ENCODE measurements around the gene SUSD6.
A peak's percentile ranks its signal among the peaks of the same experiment; 100 is the strongest.

The SUSD6 gene

DNA sequence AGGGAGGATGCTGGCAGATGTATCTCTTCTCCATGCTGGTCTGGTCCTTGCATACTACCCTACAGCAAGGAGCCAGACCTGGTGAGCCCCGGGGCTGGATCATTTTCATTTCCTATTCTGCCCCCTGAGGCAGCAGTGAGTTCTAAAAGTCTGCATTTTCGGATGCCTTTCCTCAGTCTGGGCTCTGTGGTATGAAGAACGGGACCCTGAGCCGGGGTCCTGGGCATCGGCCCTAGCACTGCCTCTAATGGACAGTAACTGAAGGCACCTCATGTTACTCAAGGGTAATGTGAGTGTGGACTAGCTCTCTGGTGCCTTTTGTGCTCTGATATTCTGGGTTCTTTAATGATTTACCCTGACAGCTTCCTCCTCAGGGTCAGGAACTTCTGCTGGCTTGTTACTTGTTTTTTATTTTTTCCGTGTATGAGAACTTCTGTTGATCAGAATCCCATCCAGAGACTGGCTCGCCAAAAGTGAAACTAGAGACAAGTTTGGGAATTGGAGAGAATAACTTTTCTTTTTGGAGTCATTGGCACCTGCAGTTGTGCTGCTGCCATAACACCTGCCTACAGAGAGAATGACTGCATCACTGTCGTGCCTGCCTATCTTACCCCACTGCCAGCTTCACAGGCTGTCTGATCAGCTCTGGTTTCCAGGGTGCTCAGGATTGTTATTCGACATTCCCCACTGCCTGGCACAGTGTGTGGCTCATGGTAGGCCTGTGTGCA, 62.3 kb downstream of the SUSD6 start:
- no peak for DNase-seq

GRCh38 chr14:69674546-69675244, 63.3 kb downstream of the SUSD6 start:
- no peak for DNase-seq

DNA sequence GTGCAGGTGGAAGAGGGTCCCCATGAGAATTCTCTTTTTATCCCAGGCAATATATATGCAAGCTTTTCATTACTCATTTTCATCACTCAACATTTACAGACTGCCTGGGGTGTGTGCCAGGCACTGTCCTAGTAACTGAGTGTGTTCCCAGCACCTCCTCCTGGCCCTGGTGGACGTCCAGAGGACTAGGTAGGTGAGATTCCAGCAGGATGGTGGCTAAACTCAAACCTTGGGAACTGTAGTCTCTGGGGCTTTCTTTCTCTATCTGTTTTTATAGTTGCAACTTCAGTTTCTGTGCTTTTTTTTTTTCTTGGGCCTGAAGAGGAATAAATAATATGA, 63.8 kb downstream of the SUSD6 start:
- no peak for DNase-seq

GRCh38 chr14:69675877-69676416, 64.6 kb downstream of the SUSD6 start:
- DNase-seq, result peak in 1 of 5 experiments; percentile 91

DNA sequence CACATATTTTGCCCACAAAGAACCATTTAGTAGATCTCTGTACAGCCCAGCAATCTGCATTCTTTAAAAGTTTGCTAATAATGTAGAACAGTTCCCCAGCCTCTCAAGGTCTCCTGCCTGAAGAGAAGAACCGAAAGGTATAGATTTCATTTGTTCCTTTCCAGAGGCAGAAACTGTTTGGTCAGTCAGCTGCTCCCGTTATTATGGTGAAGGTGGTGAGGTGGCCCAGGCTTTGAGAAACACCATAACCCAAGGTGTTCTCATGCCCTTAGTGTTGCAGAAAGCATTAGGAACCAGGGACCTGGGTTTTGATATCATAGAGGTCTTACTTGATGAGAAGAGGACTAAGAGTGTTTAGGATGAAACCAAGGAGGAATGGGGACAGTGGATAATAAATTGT, 65.3 kb downstream of the SUSD6 start:
- no peak for DNase-seq

GRCh38 chr14:69680297-69680696, 68.9 kb downstream of the SUSD6 start:
- no peak for DNase-seq

GRCh38 chr14:69682136-69682535, 70.7 kb downstream of the SUSD6 start:
- no peak for DNase-seq

GRCh38 chr14:69682621-69683263, 71.3 kb downstream of the SUSD6 start:
- peak in 1 of 5 experiments; percentile 84 for DNase-seq

GRCh38 chr14:69683971-69684370, 72.6 kb downstream of the SUSD6 start:
- peak in 1 of 5 experiments; percentile 66 for DNase-seq

DNA sequence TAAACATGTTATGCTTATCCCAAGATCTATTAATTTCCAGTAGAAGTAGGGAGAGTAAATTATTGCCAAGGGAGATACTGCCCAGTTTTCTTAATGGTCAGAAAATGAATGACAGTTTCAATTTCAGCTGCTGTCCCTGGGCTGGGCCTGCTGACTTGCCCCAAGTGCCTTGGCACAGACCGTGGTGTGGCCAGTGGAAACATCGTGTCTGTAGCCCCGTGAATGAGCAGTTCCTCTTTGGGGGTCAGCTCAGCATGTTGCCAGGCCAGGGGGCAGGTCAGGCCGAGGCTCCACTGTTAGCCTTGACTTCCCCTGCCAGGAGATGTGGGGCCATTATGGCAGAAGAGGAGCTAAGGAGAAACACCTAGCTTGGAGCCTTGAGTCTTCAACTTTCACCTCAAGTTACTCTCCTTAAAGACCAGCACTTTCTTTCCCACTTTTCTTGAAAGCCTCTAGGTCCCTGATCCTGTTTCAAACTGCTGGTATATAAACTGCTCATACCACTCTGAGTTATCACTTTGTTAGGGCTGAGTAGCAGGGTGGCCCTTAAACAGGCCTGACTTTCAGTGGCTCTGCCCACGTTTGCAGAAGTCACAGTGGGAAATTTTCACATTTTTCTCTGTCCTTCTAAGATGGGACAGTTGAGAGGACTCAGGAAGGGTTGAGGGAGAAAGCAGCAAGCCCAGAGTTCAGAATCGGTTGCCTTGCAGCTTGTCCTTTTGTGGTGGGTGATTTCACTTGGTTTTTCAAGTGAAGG, 73.2 kb downstream of the SUSD6 start:
- DNase-seq, result no peak

- peak in 2 of 5 experiments; percentile 46 to 78 for DNase-seq
Observed at GRCh38 chr14:69685218-69685616, 73.8 kb downstream of the SUSD6 start.

- DNase-seq, result peak in 2 of 5 experiments; percentile 18 to 82
Observed at GRCh38 chr14:69685716-69686115, 74.3 kb downstream of the SUSD6 start.

- DNase-seq, result peak in 1 of 5 experiments; percentile 48
Observed at GRCh38 chr14:69687606-69688298, 76.4 kb downstream of the SUSD6 start.

GRCh38 chr14:69688299-69688649, 76.9 kb downstream of the SUSD6 start:
- DNase-seq, result no peak

DNA sequence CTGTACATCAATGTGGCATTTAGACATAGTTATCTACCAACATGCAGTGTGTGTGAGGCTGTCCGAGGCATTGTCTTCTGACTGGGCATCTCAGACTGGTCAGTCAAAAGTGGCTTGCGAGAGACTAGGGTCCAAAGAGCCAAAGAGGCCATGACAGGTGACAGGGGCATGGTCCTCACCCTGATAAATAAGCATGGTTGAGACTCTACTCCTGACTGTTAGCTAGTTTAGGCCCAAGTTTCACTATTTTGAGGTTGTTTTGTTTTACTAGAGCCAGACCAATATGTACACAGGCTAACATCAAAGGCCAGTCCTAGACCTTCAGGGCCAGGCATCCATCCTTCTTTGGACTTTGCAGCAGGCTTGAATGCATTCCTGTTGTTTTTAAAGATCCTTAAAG, 78.6 kb downstream of the SUSD6 start:
- no peak for DNase-seq

DNA sequence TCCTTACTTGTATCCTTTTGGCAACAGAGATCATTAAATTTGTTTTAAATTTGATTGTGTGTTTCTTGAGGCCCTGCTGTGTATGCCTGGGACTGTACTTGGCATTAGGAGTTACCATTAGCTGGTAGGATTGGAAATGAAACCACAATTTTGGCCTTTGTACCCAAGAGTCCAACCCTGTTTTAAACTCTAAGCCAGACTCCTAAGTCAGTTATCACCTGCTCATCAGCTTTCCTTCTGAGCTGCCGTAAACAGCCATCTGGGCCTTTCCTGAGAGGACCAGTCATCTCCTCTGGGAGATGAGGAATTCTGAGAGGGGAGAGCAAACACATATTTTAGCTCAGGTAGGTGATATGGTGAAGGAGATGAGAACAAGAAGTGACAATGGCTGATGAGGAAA, 81.2 kb downstream of the SUSD6 start:
- DNase-seq, result no peak

GRCh38 chr14:69693145-69693544, 81.7 kb downstream of the SUSD6 start:
- no peak for DNase-seq

DNA sequence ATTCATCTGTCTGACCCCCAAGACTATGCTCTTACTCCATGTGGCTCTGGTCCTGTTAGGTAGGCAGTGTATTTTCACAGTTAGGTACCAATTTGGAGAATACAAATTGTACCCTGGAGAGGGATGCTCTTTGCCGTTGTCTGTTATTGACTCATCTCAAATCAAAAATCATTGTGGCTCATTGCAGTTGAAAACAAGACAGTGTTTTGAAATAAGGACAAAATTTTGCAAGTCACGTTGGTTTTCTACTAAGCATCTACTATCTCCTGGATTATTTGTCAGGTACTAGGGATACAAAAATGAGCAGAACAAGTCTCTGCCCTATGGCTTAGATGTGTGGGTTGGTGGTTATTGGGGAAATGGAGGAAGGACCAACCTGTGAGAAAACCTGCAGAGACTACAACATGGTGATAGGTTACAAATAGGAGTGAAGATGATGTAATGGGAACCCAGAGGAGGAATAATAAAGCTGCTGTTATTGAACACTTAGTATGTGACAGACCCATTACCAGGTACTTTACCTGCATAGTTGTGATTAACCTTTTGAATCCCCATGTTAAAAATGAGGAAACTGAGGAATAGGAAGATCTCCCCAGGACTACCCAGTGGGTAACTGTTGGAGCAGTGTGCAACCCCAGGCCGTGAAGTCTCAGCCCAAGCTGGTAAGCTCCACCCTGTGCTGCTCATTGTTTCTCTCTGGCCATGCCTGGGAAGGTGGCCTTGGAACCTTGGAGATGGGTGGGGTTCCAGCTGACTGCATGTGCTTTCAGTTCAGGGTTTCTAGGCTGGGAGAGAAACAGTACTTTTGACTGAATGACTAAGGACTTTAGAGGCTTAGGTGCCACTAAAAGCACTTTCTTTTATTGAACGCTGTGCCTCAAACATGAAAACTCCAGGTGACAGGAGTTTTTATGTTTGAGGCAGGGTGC, 82.7 kb downstream of the SUSD6 start:
- no peak for DNase-seq

- no peak for DNase-seq
Observed at GRCh38 chr14:69694730-69695281, 83.4 kb downstream of the SUSD6 start.

GRCh38 chr14:69695322-69696203, 84.2 kb downstream of the SUSD6 start:
- no peak for DNase-seq

All from T-helper 2 cell (primary cell).